ENCODE results near the gene PHYKPL.

The PHYKPL gene

GRCh38 chr5:178232124-178232919 lies at the start of gene PHYKPL:
Gene PHYKPL (minus strand): TSS chr5:178232802. CDS start chr5:178232550, 252 bp downstream.
- peak; percentile 85 to 87 for DNase-seq

GRCh38 chr5:178282391-178282790 lies 49.8 kb upstream of the PHYKPL start:
- no peak for DNase-seq

GRCh38 chr5:178281331-178281730 lies 48.7 kb upstream of the PHYKPL start:
- DNase-seq, result no peak

GRCh38 chr5:178280631-178281030 lies 48.0 kb upstream of the PHYKPL start:
- DNase-seq, result no peak

- DNase-seq, result peak; percentile 73 to 78
Observed at GRCh38 chr5:178279723-178280438, 47.3 kb upstream of the PHYKPL start.

GRCh38 chr5:178279026-178279722 lies 46.6 kb upstream of the PHYKPL start:
- DNase-seq, result no peak

- no peak for DNase-seq
Observed at GRCh38 chr5:178278358-178279023, 45.9 kb upstream of the PHYKPL start.

- DNase-seq, result no peak
Observed at GRCh38 chr5:178277866-178278265, 45.3 kb upstream of the PHYKPL start.

- DNase-seq, result no peak
Observed at GRCh38 chr5:178277346-178277745, 44.7 kb upstream of the PHYKPL start.

GRCh38 chr5:178274781-178275537 lies 42.4 kb upstream of the PHYKPL start:
- no peak for DNase-seq

- no peak for DNase-seq
Observed at GRCh38 chr5:178273665-178274541, 41.3 kb upstream of the PHYKPL start.

GRCh38 chr5:178273041-178273440 lies 40.4 kb upstream of the PHYKPL start:
- no peak for DNase-seq

- no peak for DNase-seq
Observed at GRCh38 chr5:178272591-178272990, 40.0 kb upstream of the PHYKPL start.

- no peak for DNase-seq
Observed at GRCh38 chr5:178271726-178272479, 39.3 kb upstream of the PHYKPL start.

- DNase-seq, result no peak
Observed at GRCh38 chr5:178271231-178271630, 38.6 kb upstream of the PHYKPL start.

- no peak for DNase-seq
Observed at GRCh38 chr5:178269499-178269898, 36.9 kb upstream of the PHYKPL start.

- DNase-seq, result no peak
Observed at GRCh38 chr5:178267876-178268275, 35.3 kb upstream of the PHYKPL start.

GRCh38 chr5:178267245-178267644 lies 34.6 kb upstream of the PHYKPL start:
- no peak for DNase-seq

GRCh38 chr5:178266581-178266980 lies 34.0 kb upstream of the PHYKPL start:
- DNase-seq, result no peak

GRCh38 chr5:178265746-178266145 lies 33.1 kb upstream of the PHYKPL start:
- no peak for DNase-seq
